Measurements from ENCODE around the gene HES3.

Gene HES3

DNA sequence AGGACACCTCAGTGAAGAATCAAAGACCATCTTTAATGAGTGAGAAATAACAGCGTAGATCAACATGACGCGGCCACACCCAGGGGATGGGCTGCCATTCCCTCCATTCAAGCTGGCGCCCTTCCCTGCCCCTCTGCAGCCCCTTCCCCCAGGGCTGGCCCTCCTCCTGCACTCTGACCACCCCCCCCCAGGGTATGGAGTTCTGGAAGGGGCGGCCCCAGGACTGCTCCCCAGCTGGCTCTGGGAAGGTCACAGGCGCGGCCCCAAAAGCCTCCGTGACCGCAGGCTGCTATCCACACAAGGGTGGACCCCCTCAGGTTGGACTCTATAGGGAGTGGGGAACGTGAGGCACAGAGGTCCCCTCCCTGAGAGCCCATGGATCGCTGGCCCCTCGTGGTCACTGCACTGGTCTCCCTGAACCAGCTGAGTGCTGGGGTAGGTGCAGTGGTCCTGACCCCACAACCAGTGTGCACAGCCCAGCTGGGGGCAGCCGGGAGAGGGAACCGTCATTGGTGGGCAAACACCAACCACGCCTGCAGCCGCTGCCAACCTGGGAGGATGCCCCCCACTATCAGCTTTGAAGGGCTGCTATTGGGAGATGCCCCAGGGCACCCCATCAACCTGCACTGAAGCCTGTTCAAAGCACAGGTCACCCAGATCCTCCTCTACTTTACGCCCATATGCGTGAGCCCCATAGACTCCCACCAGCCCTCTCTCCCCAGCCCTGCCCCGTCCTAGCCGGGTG, 33.0 kb downstream of the HES3 start:
- no peak for DNase-seq (ENCODE audit: extremely low read depth in 1 of 2, low read depth in 1 of 2)

DNA sequence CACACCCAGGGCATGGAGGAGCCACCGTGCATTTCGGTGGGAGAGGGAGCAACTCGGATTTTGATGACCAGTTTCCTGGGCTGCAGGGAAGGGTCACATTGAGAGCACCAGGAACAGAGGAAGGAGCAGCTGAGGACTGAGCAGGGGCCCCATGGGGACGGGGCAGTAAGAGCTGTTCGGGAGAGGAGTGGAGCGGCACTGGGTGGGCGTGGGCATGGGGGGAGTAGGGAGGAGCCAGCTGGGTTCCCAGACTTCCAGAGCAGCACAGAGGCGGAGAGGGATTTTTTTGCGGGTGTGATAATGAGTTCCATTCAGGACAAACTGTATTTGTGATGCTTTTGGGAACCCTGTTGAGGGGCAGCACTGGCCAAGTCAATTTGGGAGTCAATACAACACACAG, 34.3 kb downstream of the HES3 start:
- DNase-seq (ENCODE audit: extremely low read depth in 1 of 2, low read depth in 1 of 2), result no peak

DNA sequence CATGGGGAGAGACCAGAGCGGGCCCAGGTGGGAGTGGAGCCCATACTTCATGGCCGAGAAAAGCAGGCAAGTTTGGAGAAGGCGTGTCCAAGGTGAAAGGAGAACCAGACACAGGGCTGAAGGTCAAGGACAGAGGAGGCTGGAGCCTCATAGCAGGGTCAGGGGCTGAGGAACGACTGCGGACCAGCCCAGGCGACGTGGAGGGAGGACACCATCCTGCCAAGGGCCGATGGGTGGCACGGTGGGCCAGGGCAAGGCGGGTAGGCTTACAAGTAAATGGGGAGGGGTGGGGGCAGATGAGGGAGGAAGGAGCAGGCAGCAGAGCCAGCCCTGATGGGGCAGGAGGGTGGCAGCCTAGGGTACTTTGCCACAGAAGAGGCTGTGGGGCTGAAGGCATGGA, 35.1 kb downstream of the HES3 start:
- no peak for DNase-seq (ENCODE audit: extremely low read depth in 1 of 2, low read depth in 1 of 2)

DNA sequence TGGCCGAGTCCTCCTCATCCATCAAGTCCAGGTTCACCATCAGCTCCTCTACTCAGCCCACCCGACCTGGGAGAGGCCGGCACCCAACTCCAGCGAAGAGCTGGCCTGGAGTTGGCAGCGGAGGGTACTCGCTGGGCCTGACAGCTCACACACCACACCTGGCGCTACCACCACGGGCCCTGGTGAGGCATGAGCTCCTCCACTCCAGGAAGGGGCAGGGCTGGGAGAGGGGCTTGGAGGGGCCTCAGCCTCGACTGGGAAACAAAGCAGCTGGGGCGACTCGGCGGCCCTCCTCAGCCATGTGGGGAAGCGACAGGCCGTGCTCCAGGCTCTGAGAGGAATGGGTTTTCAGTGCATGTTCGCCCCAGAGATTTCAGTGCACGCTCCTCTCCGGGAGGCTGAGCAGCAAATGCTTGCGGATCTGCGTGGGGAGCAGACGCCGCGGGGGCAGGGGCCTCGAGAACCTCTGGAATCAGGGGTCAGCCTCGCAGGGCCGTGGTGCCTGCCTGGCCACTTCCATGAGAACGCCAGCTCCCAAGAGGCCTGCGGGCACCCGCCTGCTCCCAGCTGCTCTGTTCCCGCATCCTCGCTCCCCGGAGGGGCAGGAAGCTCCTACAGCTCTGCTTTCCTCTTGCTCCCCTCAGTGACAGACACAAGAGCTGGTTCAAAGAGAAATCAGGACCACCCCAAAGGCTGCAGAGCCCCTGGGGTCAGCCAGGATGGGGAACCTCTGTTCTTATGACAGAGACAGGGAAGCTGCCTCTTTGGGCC, 35.8 kb downstream of the HES3 start:
- DNase-seq (ENCODE audit: extremely low read depth in 1 of 2, low read depth in 1 of 2), result no peak

DNA sequence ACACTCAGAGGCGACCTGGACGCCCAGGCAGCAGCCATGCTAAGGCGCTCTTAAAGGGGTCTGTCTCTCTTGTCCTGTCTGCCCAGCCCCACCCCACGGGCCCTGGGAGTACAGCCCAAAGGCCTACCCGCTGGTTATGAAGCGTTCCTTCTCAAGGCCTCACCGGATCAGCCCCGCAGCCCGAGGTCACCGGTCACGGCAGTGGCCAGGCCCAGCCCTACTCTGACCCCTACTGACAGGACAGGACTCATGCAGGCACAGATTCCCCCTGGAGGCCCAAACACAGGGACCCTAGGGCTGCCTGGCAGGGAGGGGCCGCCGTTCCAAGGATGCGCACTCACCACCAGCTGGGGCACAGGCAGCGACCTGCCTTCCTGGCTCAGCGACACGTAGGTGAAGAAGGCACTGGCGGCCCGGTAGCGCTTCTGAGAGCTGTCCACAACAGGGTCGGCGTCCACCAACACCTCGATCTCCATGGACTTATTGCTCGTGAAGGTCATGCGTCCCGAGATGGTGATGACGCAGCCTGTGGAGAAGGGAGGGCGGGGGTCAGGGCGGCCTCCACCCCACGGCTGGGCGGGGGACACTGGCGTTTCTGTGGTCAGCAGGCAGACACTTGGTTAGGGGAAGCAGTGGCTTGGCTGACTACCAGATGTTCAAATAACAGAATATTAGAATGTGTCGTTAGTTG, 36.9 kb downstream of the HES3 start:
- no peak for DNase-seq (ENCODE audit: extremely low read depth in 1 of 2, low read depth in 1 of 2)

DNA sequence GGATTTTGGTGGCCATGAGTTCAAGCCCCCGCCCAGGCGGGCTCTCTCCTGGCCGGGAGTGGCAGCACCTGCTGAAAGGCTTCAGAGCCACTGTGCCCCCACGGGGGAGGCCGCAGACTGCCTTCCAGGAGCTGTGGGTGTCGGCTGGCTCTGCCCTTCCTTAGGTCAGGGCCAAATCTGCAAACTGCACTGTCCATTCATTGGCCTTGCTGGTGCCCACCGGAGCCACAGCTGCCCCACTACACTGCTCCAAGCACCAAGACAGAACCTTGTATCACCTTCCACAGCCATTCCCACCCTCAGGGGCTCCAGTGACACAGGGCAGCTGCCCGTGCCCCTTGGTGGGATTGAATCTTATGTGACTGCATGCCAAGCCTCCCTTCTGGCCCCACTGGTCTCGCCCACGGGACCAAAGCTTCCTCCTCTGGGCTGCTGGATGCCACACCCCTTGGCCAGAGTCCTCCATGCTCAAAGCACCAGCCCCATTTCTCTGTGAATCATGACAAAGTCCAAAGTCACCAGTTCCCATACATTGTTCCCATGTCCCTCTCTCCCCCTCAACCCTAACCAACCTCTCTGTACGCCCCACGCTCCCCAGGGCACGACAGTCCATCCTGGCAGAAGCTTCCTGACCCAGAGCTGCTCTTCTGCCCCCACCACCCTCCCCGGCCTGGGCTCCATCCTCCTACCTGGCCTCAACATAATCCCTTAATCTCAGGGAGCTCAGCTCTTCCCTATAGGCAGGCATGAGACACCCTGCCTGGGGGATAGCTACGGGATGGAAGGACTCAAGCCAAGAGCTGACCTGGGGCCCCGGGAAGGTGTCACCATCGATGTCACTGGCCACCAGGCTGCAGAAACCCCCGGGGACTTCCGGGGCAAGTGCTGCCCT, 37.8 kb downstream of the HES3 start:
- no peak for DNase-seq (ENCODE audit: extremely low read depth in 1 of 2, low read depth in 1 of 2)

DNA sequence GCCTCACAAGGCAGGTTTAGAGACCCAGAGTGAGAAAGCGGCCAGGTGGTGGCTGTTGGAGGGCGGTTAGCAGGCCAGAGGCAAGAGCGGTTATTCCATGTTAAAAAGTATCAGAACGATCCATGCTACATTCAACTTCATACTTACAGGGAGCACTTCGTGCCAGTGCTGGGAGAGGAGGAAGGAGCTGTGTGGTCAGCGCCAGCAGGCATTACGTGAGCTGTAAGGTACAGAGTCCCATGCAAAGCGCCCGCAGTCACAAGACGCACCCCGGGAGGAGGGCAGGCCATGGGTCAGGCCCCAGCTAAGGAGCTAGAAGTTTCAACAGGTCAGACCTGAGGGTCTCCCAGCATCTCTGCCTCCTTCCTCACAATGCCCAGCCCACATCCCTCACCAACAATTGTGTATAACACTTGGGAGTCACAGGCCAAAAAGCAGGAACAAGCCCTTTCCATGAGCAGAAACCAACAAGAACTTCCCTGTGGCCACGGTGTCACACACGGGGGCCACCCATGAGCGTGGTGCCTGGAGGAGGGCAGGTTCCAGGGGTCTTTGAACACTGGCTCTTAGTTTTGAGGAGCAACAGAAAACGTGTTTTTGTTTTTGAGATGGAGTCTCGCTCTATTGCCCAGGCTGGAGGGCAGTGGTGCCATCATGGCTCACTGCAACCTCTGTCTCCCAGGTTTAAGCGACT, 38.7 kb downstream of the HES3 start:
- DNase-seq (ENCODE audit: extremely low read depth in 1 of 2, low read depth in 1 of 2), result no peak

DNA sequence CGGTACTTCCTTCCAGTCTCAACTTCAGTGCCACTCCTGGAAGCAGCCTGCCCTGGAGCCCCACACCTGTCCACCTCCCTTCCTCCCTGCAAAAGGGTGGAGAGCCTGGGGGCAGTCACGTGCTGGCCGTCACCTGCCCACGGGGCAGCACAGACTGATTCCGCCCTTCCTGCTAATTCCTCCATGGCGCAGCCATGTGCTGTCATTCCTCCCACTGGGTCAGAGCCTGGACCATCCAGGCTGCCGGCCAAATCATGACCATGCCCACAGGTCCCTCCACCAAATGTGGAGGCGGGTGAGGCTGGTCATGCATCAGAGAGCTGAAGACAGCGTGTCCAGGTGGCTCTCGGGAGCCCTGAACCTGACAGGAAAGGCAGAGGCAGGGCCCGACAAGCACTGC, 41.4 kb downstream of the HES3 start:
- DNase-seq (ENCODE audit: extremely low read depth in 1 of 2, low read depth in 1 of 2), result no peak

DNA sequence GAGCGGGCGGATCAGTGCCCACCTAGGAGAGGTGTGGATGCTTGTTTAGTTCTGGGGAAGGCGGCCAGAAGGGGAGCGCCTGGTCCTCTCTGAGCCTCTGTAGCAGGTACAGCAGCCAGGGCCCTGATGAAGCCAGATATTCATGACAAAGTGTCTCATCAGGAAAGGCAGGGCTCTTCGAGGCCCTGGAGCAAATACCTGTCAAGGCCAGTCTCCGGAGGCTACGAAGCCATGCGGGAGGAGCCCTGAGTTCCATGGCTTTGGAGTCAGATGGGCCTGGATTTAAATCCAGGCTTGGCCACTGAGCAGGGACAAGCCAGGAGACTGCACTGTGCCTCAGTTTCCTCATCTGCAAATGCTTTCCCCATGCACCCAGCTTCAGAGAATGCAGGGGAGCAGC, 42.3 kb downstream of the HES3 start:
- DNase-seq (ENCODE audit: extremely low read depth in 1 of 2, low read depth in 1 of 2), result no peak

DNA sequence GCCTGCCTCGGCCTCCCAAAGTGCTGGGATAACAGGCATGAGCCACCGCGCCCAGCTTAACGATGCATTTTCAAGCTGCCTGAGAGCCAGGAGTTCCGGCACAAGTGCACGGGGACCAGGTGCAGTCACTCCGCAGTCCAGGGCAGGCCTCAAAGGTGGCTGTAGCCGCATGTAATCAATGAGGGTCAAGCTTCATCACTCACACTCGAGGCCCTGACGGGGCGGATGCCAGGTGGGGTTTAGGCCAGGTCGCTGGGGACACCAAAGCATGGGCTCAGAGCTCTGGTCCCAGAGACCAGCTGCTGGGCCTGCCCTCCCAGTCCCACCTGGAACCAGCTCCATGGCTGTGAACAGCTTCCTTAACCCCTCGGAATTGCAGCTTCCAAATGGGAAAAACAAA, 43.0 kb downstream of the HES3 start:
- DNase-seq (ENCODE audit: extremely low read depth in 1 of 2, low read depth in 1 of 2), result no peak

DNA sequence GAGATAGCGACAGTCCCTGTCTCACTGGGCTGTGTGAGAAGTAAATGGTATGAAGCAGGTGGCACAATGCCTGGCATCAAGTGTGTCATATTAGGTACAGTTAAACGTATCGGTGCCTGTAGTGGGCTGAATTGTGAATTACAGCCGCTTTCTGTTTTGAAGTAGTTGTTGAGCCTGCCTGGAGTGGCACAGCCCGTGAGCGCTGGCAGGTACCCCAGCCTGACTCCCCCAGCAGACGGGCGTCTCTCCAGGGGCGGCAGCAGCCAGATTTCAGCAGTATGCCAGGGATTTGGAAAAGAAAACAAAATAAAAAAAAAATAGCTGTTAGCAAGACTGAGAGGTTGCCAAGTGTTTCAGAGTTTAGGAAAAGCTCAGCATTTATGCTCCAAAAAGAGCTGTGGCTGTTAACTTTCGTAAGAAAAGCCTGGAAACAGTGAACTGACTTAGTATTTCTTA, 43.5 kb downstream of the HES3 start:
- DNase-seq (ENCODE audit: extremely low read depth in 1 of 2, low read depth in 1 of 2), result no peak

DNA sequence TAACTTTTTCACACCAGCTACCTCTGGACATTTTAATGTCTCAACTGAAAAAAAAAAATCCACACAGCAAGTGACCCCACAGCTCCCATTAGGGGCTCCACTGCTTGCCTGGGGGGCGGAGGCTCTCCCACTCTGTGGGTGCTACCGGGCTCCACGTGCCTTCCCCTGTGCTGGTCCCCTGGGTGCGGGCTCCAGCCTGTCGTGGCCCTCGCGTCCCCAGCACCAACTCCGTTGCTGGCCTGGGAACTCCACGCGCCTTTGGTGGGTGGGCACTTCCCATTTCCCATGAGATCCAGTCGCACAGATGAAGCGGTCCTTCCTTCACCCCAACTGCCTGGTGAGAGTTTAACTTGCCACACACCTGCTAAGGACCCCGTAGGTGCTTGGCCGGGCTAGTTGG, 44.0 kb downstream of the HES3 start:
- no peak for DNase-seq (ENCODE audit: extremely low read depth in 1 of 2, low read depth in 1 of 2)

DNA sequence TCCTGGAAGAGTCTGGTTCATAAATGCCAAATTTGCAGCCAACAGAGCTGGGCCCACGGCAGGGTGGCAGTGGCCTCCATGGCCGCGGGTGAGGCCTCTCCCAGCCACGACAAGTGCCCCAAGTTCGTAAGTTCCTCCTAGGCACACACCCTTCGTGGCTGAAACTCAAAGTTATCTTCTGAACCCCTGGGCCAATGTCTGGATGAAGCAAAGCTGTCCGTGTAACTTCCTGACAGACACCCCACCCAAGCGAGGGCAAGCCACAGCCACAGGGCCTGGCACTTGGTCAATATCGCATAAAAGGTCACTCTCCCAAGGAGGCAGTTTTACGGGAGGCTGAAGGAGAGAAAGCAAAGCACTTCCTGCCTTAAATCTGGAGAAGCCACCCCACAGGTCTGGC, 44.7 kb downstream of the HES3 start:
- DNase-seq (ENCODE audit: extremely low read depth in 1 of 2, low read depth in 1 of 2), result no peak

DNA sequence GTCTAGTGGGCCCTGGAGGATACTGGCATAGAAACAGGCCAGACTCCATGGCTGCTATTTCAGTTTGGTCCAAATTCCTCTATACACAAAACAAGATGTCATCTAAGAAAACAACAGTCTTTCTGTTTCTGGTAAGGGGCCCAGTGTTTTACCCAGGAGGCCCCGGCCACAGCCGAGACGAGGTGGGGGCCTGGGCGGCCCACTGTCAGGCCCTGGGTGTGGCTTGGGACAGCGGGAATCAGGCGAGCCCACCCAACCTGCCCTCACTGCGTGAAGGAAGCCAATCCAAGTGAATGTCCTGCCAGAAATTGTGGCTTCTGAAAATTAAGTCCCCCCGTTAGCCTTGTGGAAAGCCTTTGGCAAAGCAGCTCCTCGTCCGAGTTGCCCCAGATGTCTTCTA, 48.1 kb downstream of the HES3 start:
- no peak for DNase-seq (ENCODE audit: extremely low read depth in 1 of 2, low read depth in 1 of 2)

DNA sequence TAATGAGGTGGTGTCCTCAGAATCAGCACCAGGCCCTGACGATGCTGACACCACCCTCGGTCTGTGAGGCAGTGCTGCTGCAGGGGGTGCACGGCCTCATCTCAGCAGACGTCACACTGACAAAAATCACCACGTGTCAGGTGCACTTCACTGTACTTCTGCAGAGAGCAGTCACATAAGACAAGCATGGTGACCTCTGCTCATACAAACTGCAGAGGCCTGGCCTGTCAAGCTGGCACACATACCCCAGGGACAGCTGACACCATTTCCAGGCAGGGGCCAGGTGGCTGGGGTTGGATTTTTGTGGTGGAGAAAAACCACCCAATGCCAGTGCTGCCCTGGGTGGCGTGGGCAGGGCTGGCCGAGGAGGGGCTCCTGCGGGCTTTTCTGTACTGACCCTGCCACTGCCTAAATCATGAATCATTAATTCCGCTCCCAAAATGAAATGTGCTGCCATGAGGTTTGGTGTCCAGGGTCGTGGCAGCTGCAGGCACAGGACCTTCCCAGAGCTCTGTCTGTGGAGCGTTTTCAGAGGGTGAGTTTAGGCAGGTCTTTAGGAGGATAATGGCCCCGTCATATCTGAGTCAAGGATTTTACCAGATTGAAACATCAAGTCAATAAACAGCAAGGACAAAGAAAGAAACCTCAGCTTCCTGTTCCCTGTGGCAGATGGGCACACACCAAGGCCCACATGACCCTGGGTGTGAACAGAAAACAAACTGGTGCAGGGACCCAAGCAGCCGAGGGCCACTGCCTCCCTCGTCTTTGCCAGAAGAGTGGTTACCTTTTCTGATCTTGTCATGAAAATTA, 50.3 kb downstream of the HES3 start:
- no peak for DNase-seq (ENCODE audit: extremely low read depth in 1 of 2, low read depth in 1 of 2)

DNA sequence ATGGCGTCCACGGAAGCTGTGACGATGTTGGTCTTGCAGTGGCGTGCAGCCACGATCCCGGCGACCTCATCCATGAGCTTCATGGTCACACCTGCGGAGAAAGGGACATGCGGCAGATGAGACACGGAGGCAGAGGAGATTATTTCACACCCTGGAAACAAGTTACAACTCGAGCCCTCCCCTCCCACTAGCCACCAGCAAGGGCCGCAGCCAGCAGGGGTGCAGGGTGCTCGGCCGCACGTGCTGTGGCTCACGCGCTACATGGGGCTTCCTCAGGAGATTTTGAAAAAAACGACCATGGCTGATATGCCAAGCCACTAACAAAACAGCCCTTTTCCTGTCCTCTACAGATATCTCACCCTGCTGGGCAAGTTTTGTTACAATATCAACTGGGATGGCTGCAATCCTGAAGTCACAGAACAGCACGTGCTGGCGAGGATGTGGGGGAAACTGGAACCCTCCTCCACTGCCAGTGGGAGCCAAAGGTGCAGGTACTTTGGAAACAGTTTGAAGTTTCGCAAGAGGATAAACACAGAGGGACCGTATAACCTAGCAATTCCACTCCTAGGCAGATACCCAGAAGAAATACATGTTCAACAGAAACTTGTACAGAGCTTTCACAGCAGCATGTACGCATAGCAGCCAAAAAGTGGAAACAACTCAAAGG, 51.0 kb downstream of the HES3 start:
- DNase-seq (ENCODE audit: extremely low read depth in 1 of 2, low read depth in 1 of 2), result no peak

Measured in stimulated activated CD8-positive, alpha-beta memory T cell treated with anti-CD3 and anti-CD28 coated beads, Interleukin-7, amount 100 ng/mL, for 48 hours (primary cell).